Measurements from ENCODE around the gene TUBA4A. TPM values are rescaled to one million over a fixed set of nuclear protein-coding genes. Genes with fewer than 3 reads are reported as not detected.

Gene TUBA4A
- total and polyA plus RNA-seq, 10 of the 15 experiments (the other 5 are each of a cell fraction or from before 2014, with no cell fraction given): 58.2 to 325 (median 134) TPM

- TF ChIP-seq ZBTB40 (IDR thresholded peaks at IDR 0.05; ENCODE audit: borderline replicate concordance): no peak
- no peak for TF ChIP-seq TBL1XR1 (IDR thresholded peaks at IDR 0.05; ENCODE audit: low read depth, low read length)
- peak; percentile 80 for TF ChIP-seq ZNF687 (IDR thresholded peaks at IDR 0.05)
- no peak for TF ChIP-seq MTA2 (IDR thresholded peaks at IDR 0.05; ENCODE audit: low read depth)
- no peak for TF ChIP-seq ATF7 (IDR thresholded peaks at IDR 0.05; ENCODE audit: low read depth)
- TF ChIP-seq PKNOX1 (IDR thresholded peaks at IDR 0.05): peak; percentile 63
- TF ChIP-seq RB1 (IDR thresholded peaks at IDR 0.05; ENCODE audit: borderline replicate concordance): 0 out of 2 replicates have a peak, but pooled peaks have one; percentile 21
- TF ChIP-seq BMI1 (IDR thresholded peaks at IDR 0.05; ENCODE audit: borderline replicate concordance): no peak
- TF ChIP-seq RUNX3 (IDR thresholded peaks at IDR 0.05; ENCODE audit: low read length): no peak
- peak; percentile 57; the same call in 1 of the 2 replicates for TF ChIP-seq HDGF (IDR thresholded peaks at IDR 0.05)
- TF ChIP-seq SMAD5 (IDR thresholded peaks at IDR 0.05; ENCODE audit: low read depth): peak; percentile 77
- TF ChIP-seq ELK1 (IDR thresholded peaks at IDR 0.05; ENCODE audit: low read depth, low read length): no peak
- TF ChIP-seq FOXM1 (IDR thresholded peaks at IDR 0.05; ENCODE audit: low read depth, low read length): no peak
- no peak for TF ChIP-seq RAD51 (IDR thresholded peaks at IDR 0.05)
- no peak for TF ChIP-seq STAT1 (conservative IDR thresholded peaks at IDR 0.05)
- no peak for TF ChIP-seq ASH2L (IDR thresholded peaks at IDR 0.05; ENCODE audit: borderline replicate concordance, low read depth)
- no peak for TF ChIP-seq SKIL (IDR thresholded peaks at IDR 0.05; ENCODE audit: low read depth, poor library complexity, severe bottlenecking)
Measured at GRCh38 chr2:219253753-219254589, at the start of gene TUBA4A (continued).

Measured in GM12878 (cell line).